Panc1 (cell line): Measurements from ENCODE around the gene OAF. TPM values are rescaled to one million over a fixed set of nuclear protein-coding genes. Genes with fewer than 3 reads are reported as not detected.

Experiments
- ATAC-seq: fragments of 200-7000 bp; cut with Tn5 transposase; 2 replicates; pipeline ENCODE4 v1.9.1; 2020; ENCODE audit warnings: mild to moderate bottlenecking, moderate library complexity
- BruUV-seq: library from RNA; stranded (reverse); fragments of 400-500 nt; replicated peaks from 2 replicates; lab custom pipeline; 2021; lab: Mats Ljungman, UMichigan
- CTCF ChIA-PET: fragments of 300-600 bp; sonication (Branson Sonifier 250); formaldehyde crosslinking; loops from one replicate; lab custom pipeline; 2022; ENCODE audit warnings: antibody characterized with exemption; lab: Charles Lee
- POLR2A ChIA-PET: fragments of 300-600 bp; sonication (Branson Sonifier 250); formaldehyde crosslinking; loops from one replicate; lab custom pipeline; 2022; ENCODE audit warnings: antibody characterized with exemption; lab: Charles Lee
- DNase-seq: peaks from one replicate; pipeline ENCODE4 v3.0.0-alpha.2; 2010; ENCODE audit warnings: low read depth, low spot score
- H3K27ac ChIP-seq: 2 replicates; pipeline ENCODE4 v1.5.1; 2011; ENCODE audit warnings: mild to moderate bottlenecking, low read length, inconsistent platforms
- H3K27me3 ChIP-seq: fragments of 200-500 bp; sonication (Bioruptor generic); 2 replicates; pipeline ENCODE4 v1.6.0; 2014; ENCODE audit warnings: low read length, inconsistent platforms; ENCODE audit not compliant: control insufficient read depth, insufficient read depth
- H3K36me3 ChIP-seq: fragments of 200-500 bp; sonication (Bioruptor generic); 2 replicates; pipeline ENCODE4 v1.5.1; 2014; ENCODE audit warnings: inconsistent platforms, mild to moderate bottlenecking, low read length, moderate library complexity; ENCODE audit not compliant: control insufficient read depth, insufficient read depth
- H3K4me1 ChIP-seq: 2 replicates; pipeline ENCODE4 v1.5.1; 2011; ENCODE audit warnings: inconsistent platforms, mild to moderate bottlenecking, low read length, moderate library complexity; ENCODE audit not compliant: control insufficient read depth, insufficient read depth
- H3K4me3 ChIP-seq, 2 experiments: 2 replicates each; pipeline ENCODE4 v1.5.1; 2011 to 2012; ENCODE audit warnings: low read depth in 2 of 2, low read length in 2 of 2, mild to moderate bottlenecking in 2 of 2, inconsistent platforms in 1 of 2, moderate library complexity in 1 of 2
- H3K9me3 ChIP-seq: fragments of 200-500 bp; sonication (Bioruptor generic); 2 replicates; pipeline ENCODE4 v1.5.1; 2014; ENCODE audit warnings: low read depth, mild to moderate bottlenecking, inconsistent platforms, low read length, moderate library complexity; ENCODE audit not compliant: control insufficient read depth, insufficient read depth
- POLR2AphosphoS5 ChIP-seq: IDR thresholded peaks from 2 replicates; pipeline ENCODE4 v1.6.1; 2012; ENCODE audit warnings: mild to moderate bottlenecking, low read depth, low read length, moderate library complexity
- SIN3A ChIP-seq: IDR thresholded peaks from 2 replicates; pipeline ENCODE4 v1.6.1; 2012; ENCODE audit warnings: low read depth, mild to moderate bottlenecking, low read length, moderate library complexity, borderline replicate concordance; ENCODE audit not compliant: insufficient read depth
- TCF7L2 ChIP-seq: IDR thresholded peaks from 2 replicates; pipeline ENCODE4 v1.6.1; 2011; ENCODE audit warnings: mild to moderate bottlenecking, low read depth, low read length, inconsistent platforms
- in situ Hi-C: cut with HindIII; loops from 2 replicates; pipeline ENCODE4 v1.10.0; 2016; ENCODE audit warnings: low sequenced_read_pairs, low pct_unique_long_range_greater_than_20kb
- intact Hi-C: fragments of 100-400 bp; cut with micrococcal nuclease; formaldehyde crosslinking; loops from one replicate; pipeline ENCODE4 v1.10.0; 2022; ENCODE audit not compliant: unreplicated experiment
- total RNA-seq: library from RNA; stranded (reverse); gene quantifications from one replicate; pipeline ENCODE4 v1.2.1, GENCODE V29; 2021; ENCODE audit not compliant: unreplicated experiment
- TF ChIP-seq, protein P1 (sequence below), 2 experiments: IDR thresholded peaks; 2 replicates each; pipeline ENCODE4 v1.6.1; 2011 to 2012; ENCODE audit warnings: low read depth in 2 of 2, control low read depth in 1 of 2, low read length in 1 of 2, mild to moderate bottlenecking in 1 of 2, moderate library complexity in 1 of 2; ENCODE audit not compliant: insufficient read depth in 1 of 2
- TF ChIP-seq, protein P2 (sequence below): fragments of 450-650 bp; IDR thresholded peaks from 2 replicates; pipeline ENCODE4 v1.5.1; 2017; ENCODE audit warnings: mild to moderate bottlenecking

OAF gene
- total RNA-seq, 1 experiment from 2014 or later, result 13.7 TPM

DNA sequence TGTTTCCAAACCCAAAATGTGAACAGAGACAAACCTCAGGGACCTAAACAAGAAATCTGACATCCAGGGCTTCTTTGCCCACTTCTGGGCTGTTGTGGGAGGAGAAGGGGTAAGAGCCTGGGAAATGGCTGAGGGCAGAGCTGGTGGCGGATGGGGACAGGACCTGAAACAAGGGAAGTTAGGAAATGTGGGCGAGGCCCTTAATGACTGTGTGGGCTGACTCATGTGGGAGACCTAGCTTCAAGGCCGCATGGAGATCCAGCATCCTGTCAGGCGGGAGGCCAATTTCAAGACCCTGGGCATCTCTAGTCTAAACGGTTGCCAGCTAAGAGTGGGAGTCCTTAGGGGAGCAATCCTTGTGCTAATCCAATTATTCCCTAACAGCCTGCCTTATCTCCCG, 2.1 kb upstream of the OAF start:
- BruUV-seq, result no TSS peak
- no peak for DNase-seq
- H3K27me3 ChIP-seq, result peaks cover 2% of the 10 kb centered on the region; the same call in 1 of the 2 replicates
- H3K36me3 ChIP-seq, result no peaks in the 10 kb centered on the region
- H3K4me3 ChIP-seq, result no peak overlapping the region
- POLR2A ChIA-PET, result no interaction called here
- H3K9me3 ChIP-seq, result no peaks in the 10 kb centered on the region
- CTCF ChIA-PET, result interaction anchor here (0.5 to 0.9 kb wide), 3 partner anchors 14 to 1175 kb away, joined by 3 to 9 read pairs (median 5); no protein-coding TSS in a partner anchor
- peaks cover 11% of the 10 kb centered on the region for H3K4me1 ChIP-seq
- no peak overlapping the region for H3K27ac ChIP-seq
- intact Hi-C loops, result no loop called here
- in situ Hi-C loops, result no loop called here
- ATAC-seq, result no peak
- no peak for TF ChIP-seq POLR2AphosphoS5
- TF ChIP-seq SIN3A, result no peak
- TF ChIP-seq, protein P1, sequence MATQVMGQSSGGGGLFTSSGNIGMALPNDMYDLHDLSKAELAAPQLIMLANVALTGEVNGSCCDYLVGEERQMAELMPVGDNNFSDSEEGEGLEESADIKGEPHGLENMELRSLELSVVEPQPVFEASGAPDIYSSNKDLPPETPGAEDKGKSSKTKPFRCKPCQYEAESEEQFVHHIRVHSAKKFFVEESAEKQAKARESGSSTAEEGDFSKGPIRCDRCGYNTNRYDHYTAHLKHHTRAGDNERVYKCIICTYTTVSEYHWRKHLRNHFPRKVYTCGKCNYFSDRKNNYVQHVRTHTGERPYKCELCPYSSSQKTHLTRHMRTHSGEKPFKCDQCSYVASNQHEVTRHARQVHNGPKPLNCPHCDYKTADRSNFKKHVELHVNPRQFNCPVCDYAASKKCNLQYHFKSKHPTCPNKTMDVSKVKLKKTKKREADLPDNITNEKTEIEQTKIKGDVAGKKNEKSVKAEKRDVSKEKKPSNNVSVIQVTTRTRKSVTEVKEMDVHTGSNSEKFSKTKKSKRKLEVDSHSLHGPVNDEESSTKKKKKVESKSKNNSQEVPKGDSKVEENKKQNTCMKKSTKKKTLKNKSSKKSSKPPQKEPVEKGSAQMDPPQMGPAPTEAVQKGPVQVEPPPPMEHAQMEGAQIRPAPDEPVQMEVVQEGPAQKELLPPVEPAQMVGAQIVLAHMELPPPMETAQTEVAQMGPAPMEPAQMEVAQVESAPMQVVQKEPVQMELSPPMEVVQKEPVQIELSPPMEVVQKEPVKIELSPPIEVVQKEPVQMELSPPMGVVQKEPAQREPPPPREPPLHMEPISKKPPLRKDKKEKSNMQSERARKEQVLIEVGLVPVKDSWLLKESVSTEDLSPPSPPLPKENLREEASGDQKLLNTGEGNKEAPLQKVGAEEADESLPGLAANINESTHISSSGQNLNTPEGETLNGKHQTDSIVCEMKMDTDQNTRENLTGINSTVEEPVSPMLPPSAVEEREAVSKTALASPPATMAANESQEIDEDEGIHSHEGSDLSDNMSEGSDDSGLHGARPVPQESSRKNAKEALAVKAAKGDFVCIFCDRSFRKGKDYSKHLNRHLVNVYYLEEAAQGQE (IDR thresholded peaks at IDR 0.05; ENCODE audit: insufficient read depth in 1 of 2, low read depth in 2 of 2, low read length in 1 of 2), result no peak

DNA sequence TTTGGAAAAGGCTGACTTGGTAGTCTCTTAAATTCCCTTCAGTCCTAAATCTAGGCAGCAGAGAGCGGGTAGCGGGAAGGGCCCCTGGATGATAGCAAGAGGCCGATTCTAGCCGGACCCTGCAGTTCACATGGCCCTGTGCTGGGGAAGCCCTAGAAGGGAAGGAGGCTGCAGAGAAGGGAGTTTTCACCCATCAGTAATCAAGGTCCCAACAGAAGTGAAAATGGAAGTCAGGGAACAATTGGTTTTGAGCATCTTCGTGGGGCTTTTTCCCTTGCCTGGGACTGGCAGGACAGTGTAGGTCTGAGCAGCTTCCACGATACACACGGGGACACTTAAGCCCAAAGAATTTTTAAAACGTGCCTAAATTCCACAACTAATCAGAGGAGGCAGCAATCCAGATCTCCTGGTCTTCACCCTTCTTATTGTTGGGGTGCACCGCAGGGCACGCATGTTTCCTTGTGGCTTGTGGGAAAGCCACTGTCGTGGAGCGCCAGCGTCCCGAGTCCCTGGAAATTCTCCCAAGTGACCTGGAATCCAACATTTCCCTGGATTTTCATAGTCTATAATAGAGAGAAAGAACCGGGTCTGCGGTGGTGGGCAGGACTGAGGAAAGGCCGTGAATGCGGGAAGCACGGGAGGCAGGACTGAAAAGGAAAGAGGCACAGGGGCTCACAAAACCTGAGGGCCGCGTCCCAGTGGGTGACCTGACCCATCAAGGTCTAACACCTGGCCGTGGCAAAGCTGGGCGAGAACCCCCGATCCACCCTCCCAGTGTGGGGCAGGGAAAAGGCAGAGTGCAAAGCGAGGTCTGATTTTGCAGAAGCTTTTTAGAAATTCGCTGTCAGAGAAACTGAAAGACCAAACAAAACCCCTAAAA, 846 bp upstream of the OAF start:
- in situ Hi-C loops (no loop called here), intact Hi-C loops (no loop called here)
- no peak for ATAC-seq
- Histone ChIP-seq H3K27me3 (peaks cover 2% of the 10 kb centered on the region; the same call in 1 of the 2 replicates), H3K4me3 (peak overlapping the region; percentile 54 to 62), H3K4me1 (peaks cover 11% of the 10 kb centered on the region), H3K9me3 (no peaks in the 10 kb centered on the region), H3K27ac (no peak overlapping the region), H3K36me3 (no peaks in the 10 kb centered on the region)
- DNase-seq, result no peak
- ChIA-PET POLR2A (interaction anchor here (0.6 kb wide), 1 partner anchor 735 kb away, joined by 3 read pairs; no protein-coding TSS in a partner anchor), CTCF (no interaction called here)
- no TSS peak for BruUV-seq
- no peak for TF ChIP-seq SIN3A
- TF ChIP-seq, protein P1 (IDR thresholded peaks at IDR 0.05; ENCODE audit: insufficient read depth in 1 of 2, low read depth in 2 of 2, low read length in 1 of 2), result no peak
- no peak for TF ChIP-seq TCF7L2
- TF ChIP-seq POLR2AphosphoS5, result no peak
- TF ChIP-seq, protein P2, sequence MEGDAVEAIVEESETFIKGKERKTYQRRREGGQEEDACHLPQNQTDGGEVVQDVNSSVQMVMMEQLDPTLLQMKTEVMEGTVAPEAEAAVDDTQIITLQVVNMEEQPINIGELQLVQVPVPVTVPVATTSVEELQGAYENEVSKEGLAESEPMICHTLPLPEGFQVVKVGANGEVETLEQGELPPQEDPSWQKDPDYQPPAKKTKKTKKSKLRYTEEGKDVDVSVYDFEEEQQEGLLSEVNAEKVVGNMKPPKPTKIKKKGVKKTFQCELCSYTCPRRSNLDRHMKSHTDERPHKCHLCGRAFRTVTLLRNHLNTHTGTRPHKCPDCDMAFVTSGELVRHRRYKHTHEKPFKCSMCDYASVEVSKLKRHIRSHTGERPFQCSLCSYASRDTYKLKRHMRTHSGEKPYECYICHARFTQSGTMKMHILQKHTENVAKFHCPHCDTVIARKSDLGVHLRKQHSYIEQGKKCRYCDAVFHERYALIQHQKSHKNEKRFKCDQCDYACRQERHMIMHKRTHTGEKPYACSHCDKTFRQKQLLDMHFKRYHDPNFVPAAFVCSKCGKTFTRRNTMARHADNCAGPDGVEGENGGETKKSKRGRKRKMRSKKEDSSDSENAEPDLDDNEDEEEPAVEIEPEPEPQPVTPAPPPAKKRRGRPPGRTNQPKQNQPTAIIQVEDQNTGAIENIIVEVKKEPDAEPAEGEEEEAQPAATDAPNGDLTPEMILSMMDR, result no peak
